Right renal cortex interstitium (tissue), 3 donors: Measurements from ENCODE around the gene EML6. TPM values are rescaled to one million over a fixed set of nuclear protein-coding genes. Genes with fewer than 3 reads are reported as not detected.

ENCODE experiments used
- DNase-seq, 3 donors: peaks; one replicate each; pipeline ENCODE4 v3.0.0-alpha.2; 2013; ENCODE audit warnings: low read depth in 3 of 3, low spot score in 2 of 3
- polyA plus RNA-seq, 3 donors: library from polyadenylated mRNA; unstranded; fragments of 120-200 nt; gene quantifications; one replicate each; pipeline ENCODE4 v1.2.1, GENCODE V29; 2013; ENCODE audit not compliant: insufficient read length in 3 of 3

The EML6 gene
- polyA plus RNA-seq, 3 donors, result 12.7 to 16.9 (median 13.3) TPM

- DNase-seq, result no peak
Observed at GRCh38 chr2:54750040-54750439, 26.6 kb downstream of the EML6 start.

DNA sequence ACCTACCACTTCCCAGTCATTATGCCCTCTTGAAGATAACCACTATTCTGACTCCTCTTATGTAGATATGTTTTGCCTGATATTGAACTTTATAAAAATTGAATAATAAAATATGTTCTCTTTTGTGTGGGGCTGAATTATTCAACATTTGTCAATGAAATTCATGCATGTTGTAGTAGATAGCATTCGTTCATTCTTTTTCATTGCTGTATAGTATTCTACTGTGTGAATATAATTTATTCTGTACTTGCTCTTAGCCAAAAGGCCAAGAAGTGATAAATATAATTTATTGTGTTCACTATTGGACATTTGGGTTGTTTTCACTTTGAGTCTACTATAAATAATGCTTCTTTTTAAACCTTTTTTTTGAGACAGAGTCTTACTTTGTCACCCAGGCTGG lies 29.0 kb downstream of the EML6 start:
- DNase-seq, result no peak

GRCh38 chr2:54755641-54756326 lies 32.3 kb downstream of the EML6 start:
- no peak for DNase-seq

- DNase-seq, result no peak
Observed at GRCh38 chr2:54757500-54757899, 34.0 kb downstream of the EML6 start.

DNA sequence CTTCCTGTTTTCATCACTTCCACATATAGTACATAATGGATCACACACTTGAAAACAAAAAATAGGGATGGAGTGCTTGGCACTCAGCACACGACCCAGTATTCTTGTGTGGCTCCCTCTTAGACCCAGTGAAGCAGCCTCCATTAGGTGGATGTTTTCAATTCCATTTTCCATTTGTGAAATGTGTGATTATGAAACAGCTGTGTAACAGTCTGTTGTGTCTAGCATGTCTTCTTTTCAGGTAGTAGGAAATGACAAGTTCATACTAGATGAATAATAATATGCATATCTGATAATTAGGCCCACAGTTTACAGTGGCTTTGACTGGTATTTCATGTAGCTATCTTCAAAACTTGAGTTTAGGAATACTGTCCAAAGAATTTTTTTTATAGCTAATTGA lies 35.5 kb downstream of the EML6 start:
- DNase-seq, result no peak

DNA sequence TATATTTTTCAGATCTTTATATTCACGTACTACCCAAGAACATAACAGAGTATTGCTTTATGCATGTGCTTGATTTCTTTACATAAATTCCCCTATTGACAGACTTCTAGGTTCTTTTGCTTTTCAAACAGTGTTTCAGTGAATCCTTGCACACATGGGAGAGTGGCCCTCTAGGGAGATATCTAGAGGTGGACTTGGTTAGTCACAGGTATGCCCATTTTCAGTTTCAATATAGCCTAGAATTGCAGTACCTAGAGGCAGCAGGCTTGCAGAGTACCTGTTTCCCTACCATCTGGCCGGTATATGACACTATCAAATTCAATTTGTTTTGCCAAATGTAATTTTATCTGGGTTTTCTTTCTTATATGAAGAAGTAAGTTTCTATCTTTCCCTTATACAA lies 36.8 kb downstream of the EML6 start:
- DNase-seq, result no peak

DNA sequence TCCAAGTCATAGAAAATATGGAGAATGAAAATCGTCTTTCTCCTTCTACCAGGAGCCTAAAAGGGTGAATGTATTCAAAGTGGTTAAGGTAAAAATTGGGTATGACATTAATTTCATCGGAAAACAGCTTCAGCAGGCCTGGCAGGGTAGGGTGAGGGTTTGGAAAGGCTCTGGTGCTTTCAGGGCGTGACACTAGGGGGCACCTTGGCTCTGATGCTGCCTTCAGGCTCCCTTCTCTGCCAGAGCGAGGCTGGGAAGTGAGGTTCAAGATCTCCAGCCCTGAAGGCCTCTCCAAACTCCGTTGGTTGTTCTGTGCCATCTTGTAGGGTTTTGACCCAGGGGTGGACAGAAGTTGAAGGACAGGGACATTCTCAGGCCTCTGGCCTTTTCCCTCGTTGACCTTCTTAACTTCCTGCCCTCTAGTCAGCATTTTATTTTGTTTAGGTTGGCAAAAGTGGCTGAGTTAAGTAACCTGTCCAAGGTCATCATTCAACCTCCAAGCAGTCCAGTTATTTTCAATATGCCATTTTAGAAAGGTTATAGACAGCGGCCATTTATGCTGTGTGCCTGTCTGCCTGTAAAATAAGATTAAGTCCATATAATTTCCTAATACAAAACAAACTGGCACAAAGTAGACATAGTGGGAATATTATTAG lies 40.3 kb downstream of the EML6 start:
- DNase-seq, result no peak

DNA sequence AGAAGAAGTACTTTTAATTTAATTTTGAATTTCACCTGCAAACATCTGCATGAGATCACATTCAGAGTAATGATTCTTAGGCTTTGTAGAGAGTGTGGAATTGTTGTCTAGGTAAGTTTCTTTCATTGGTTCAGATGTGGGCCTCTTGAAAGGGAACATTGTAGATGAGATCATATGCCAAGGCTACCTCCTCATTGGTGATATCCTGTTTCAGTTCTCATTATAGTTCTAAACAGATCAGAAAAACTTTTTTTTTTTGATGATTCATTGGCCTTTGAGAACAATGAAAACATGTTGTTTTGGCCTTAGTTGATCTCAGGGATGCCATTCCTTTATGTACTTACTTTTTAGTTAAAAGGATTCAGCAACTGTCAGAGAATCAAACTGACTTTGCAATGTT lies 44.5 kb downstream of the EML6 start:
- DNase-seq, result no peak

DNA sequence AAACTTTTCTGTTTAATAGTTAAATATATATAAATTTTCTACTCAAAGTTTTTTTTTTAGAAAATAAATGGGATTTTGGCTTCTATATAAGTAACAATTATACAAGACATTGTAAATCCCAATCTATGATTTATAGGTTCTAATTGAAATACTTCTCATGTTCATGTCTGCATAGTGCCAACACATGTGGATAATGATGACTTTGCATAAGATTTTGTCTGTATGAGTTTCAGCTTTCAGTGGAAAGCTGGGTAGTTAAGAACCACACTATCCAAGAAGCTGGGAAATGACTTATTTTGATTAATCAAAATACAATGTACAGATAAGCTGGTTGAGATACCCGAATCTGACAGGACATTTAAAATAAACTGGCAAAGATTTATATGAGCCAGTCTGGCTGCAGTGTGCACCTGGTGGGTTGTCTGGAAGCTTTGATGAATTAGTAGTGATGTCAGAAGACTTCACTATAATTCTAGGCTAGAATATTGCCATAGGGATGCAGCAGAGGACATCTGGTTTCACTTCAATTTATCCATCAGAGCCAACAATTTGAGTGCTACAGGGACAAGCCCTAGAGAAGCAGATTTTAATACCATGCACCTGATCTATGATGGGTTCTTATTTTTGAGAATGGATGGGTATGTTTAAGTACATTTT lies 45.4 kb downstream of the EML6 start:
- no peak for DNase-seq

DNA sequence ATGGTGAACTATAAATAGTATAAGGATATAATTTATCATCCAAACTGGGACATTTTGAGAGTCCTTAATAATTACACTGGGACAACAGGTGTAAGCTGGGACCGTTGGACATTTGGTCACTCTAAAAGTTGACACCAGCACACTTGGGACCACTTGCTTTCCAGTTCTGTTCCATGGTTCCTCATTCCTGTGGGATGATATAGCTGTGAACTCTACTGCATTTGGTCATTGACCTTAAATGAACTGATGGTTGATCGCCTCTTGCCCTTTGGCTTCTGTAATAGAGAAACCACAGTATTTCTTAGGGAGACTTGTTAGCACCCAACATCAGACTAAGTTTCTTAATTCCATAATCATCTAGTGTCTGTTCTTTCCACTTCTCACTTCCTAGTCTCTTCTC lies 46.7 kb downstream of the EML6 start:
- DNase-seq, result no peak

GRCh38 chr2:54770676-54771075 lies 47.2 kb downstream of the EML6 start:
- no peak for DNase-seq

GRCh38 chr2:54771166-54771885 lies 47.9 kb downstream of the EML6 start:
- DNase-seq, result no peak

DNA sequence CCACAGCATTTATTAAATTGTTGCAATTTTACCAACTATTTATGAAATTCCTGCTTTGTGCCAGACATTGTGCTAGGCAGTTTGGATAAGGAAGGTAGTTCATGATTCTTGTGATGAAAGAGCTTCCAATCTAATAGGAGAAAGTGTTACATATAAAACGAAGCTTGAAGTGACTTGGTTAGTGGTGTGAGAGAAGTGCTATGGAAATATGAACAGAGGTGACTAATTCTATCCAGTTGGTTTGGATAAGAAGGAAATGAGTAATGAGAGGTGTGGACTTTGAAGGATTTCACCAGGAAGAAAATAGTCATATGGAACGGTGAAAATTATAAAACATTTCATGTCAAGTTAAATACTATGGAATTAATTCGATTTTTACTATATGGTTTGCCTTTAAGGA lies 48.6 kb downstream of the EML6 start:
- no peak for DNase-seq

DNA sequence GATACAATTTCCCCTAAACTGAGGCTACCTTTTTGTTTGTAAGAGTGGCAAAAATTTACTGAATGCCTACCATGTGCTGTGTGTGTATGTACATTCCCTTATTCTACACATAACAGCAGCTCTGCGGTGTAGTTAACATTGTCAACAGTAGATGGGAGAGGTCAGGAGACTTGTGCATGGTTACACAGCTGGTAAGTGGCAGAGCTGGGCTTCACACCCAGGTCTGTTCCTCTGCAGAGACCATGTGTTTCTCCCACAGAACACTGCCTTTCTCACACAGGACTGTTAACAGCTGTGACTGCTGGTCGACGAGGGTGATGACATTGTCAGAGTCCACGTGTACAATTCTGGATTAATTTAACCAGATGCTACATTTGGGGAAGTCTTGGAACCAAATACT lies 49.1 kb downstream of the EML6 start:
- DNase-seq, result no peak

DNA sequence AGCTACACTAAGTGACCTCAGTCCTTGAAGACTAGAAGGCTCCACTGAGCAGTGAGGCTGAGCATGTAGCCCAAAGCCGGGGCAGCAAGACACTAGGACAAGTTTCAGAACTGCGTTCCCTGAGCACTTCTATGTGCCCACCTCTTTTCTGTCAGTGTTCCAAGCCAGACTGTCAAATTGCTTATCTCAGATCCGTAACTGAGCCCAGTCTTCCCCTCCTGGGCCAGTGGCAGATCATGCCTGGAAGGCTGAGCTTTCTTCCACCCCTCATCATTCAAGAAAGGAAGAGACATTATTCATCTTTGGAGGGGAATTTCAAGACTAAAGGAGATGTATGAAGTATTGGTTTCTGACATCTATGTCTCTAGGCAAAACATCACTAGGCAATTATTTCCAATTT lies 49.8 kb downstream of the EML6 start:
- no peak for DNase-seq

DNA sequence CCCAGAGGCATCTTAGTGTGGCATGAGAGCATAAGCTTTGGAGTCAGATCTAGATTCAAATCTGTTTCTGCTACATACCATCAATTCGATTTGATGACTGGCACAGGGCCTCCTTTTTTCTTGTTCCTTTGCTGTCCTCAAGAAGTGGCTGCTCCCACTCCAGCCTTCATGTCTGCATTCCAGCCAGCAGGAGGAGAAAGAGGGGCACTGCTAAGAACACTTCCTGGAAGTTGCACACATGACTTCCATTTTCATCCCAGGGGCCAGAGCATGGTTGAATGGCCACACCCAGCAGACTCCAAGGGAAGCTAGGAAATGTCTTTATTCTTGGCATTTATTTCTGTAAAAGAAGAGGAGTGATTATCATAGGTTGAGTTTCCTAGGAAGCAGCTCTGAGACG lies 50.4 kb downstream of the EML6 start:
- no peak for DNase-seq

GRCh38 chr2:54775710-54776109 lies 52.2 kb downstream of the EML6 start:
- no peak for DNase-seq

DNA sequence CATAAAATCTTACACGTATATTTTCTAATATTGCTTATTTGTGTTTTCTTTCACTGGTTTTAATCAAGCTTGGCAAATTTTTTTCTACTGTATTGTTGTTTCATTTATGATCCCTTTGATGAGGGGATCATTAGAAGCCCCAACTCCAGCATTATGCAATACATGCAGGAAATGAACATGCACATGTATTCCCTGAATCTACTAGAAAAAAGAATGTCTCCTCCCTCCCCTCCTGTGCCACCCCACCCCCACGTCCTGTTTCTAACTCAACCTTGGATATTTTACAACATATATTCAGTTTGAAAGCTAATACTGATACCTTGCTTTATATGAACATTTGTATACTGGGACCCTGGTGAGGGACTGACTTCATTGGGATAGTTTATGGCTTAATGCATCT lies 53.0 kb downstream of the EML6 start:
- no peak for DNase-seq

DNA sequence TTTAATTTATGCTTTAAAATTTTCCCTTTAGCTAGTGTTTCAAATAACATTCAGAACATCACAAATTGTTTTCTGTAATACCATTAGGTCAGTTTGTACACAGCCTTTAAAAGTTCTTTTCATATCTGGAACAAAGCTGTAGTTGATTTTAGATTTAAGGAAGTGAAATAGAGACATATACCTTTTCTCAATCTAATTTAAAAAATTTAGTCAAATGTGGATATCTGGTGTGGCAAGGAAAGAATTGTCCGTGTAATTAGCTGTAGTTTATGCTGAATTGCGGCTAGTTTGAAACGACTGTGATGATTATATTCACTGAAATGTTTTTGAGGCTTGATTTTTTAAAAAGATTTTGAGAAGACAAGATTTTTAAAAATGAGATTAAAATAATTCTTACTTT lies 59.9 kb downstream of the EML6 start:
- no peak for DNase-seq

DNA sequence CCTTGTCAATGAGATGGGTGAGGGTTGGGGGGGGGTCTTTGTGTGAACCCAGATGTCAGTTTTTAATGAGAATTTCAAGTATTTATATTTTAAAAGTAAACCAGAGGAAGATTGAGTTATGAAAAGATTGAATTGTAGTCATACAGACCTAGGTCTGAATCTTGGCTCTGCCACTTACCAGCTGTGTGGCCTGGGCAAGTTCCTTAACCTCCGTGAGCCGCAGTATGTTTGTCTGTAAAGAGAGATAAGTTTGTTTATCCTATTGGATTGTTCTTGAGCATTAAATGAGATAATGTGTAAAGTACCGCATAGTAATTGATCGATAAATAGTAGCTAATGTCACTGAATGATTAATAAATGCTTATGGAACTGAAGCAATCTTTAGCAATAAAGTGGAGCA lies 63.8 kb downstream of the EML6 start:
- no peak for DNase-seq

DNA sequence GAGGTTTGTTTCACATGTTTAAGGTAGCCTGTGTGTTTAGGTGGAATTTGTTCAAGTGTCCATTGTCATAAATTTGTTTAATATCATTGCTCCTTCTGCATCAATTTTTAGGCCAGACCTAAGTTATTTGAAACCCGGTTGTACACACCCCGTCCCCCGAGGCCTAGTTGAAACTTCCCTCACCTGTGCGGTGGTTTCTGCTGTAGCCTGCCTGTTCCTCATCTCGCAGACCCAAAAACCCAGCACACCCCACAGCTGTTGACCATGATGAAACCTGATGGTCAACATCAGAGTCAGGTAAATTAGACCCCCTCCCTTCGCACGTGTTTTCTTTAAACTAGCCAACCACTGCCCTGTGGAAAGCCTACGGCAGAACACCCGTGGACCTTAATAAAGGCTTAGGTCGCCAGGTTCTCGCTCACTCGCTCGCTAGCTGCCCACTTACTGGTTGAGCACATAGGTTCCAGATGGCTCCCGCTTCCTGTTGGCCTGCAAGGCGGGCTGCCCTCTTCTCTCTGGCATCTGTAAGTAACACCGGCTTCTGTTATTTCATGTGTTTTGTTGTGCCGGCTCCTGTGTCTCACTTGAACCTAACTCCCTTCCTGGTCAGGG lies 64.4 kb downstream of the EML6 start:
- no peak for DNase-seq
